IMR-90 (cell line): ENCODE data around the gene RALGPS1. TPM values are rescaled to one million over a fixed set of nuclear protein-coding genes. Genes with fewer than 3 reads are reported as not detected.

Experiments
- ATAC-seq: fragments of 200-7000 bp; cut with Tn5 transposase; 2 replicates; pipeline ENCODE4 v1.9.1; 2020; ENCODE audit warnings: low read depth, mild to moderate bottlenecking, moderate library complexity
- BruUV-seq: library from RNA; stranded (reverse); fragments of 400-500 nt; replicated peaks from 2 replicates; lab custom pipeline; 2021; lab: Mats Ljungman, UMichigan
- CTCF ChIA-PET: fragments of 300-600 bp; formaldehyde crosslinking; extraction: SDS; loops from one replicate; lab custom pipeline; 2021; ENCODE audit warnings: antibody characterized with exemption; lab: Yijun Ruan, JAX
- POLR2A ChIA-PET: fragments of 300-600 bp; sonication (Branson Sonifier 250); formaldehyde crosslinking; loops from one replicate; lab custom pipeline; 2022; ENCODE audit warnings: antibody characterized with exemption; ENCODE audit not compliant: unreplicated experiment; lab: Charles Lee
- DNase-seq: peaks from one replicate; pipeline ENCODE4 v3.0.0; 2013
- H2AFZ ChIP-seq: replicated peaks from 2 replicates; pipeline ENCODE3; 2013; ENCODE audit warnings: low read length, mild to moderate bottlenecking; ENCODE audit not compliant: poor library complexity
- H2AK5ac ChIP-seq: 2 replicates; pipeline ENCODE4 v1.6.1; 2013; ENCODE audit warnings: low read depth, low read length, inconsistent platforms
- H2AK9ac ChIP-seq: replicated peaks from 2 replicates; pipeline ENCODE3; 2013; ENCODE audit warnings: mild to moderate bottlenecking, low read depth, low read length, moderate library complexity; ENCODE audit not compliant: poor library complexity
- H2BK120ac ChIP-seq: 2 replicates; pipeline ENCODE4 v1.6.1; 2013; ENCODE audit warnings: low read depth, low read length, inconsistent platforms
- H2BK15ac ChIP-seq: 3 replicates; pipeline ENCODE4 v1.6.1; 2013; ENCODE audit warnings: low read depth, low read length, inconsistent platforms
- H2BK20ac ChIP-seq: 2 replicates; pipeline ENCODE4 v1.6.1; 2013; ENCODE audit warnings: low read depth, mild to moderate bottlenecking, inconsistent platforms, low read length, moderate library complexity
- H2BK5ac ChIP-seq: 2 replicates; pipeline ENCODE4 v1.6.1; 2013; ENCODE audit warnings: mild to moderate bottlenecking, low read depth, low read length, inconsistent platforms; ENCODE audit not compliant: poor library complexity, severe bottlenecking
- H3K14ac ChIP-seq: replicated peaks from 2 replicates; pipeline ENCODE4 v1.6.1; 2013; ENCODE audit warnings: low read depth, low read length, inconsistent platforms
- H3K18ac ChIP-seq: 2 replicates; pipeline ENCODE4 v1.6.1; 2013; ENCODE audit warnings: low read depth, low read length, control low read depth
- H3K23ac ChIP-seq: 2 replicates; pipeline ENCODE4 v1.6.1; 2013; ENCODE audit warnings: low read depth, low read length, inconsistent platforms
- H3K27ac ChIP-seq: 2 replicates; pipeline ENCODE4 v1.5.1; 2013; ENCODE audit warnings: mild to moderate bottlenecking, control low read depth, low read length; ENCODE audit not compliant: insufficient read depth
- H3K27me3 ChIP-seq: 2 replicates; pipeline ENCODE4 v1.6.1; 2013; ENCODE audit warnings: low read length; ENCODE audit not compliant: control insufficient read depth, insufficient read depth
- H3K36me3 ChIP-seq: 2 replicates; pipeline ENCODE4 v1.6.1; 2013; ENCODE audit warnings: low read length, mixed read lengths; ENCODE audit not compliant: control insufficient read depth, insufficient read depth
- H3K4ac ChIP-seq: 2 replicates; pipeline ENCODE4 v1.6.1; 2013; ENCODE audit warnings: low read depth, low read length, inconsistent platforms
- H3K4me1 ChIP-seq: 2 replicates; pipeline ENCODE4 v1.6.1; 2013; ENCODE audit warnings: low read length, mixed read lengths; ENCODE audit not compliant: control insufficient read depth, insufficient read depth
- H3K4me2 ChIP-seq: 2 replicates; pipeline ENCODE4 v1.6.1; 2013; ENCODE audit warnings: low read depth, mild to moderate bottlenecking, control low read depth, low read length, moderate library complexity
- H3K4me3 ChIP-seq: 2 replicates; pipeline ENCODE4 v1.5.1; 2013; ENCODE audit warnings: low read depth, mild to moderate bottlenecking, control low read depth, low read length, moderate library complexity; ENCODE audit not compliant: insufficient read depth
- H3K56ac ChIP-seq: 2 replicates; pipeline ENCODE4 v1.6.1; 2013; ENCODE audit warnings: low read length, inconsistent platforms; ENCODE audit not compliant: insufficient read depth; ENCODE audit errors: extremely low read depth
- H3K79me1 ChIP-seq, 2 experiments: 2 replicates each; pipeline ENCODE4 v1.6.1; 2013; ENCODE audit warnings: low read length in 2 of 2, inconsistent platforms in 1 of 2, low read depth in 1 of 2
- H3K9ac ChIP-seq: 2 replicates; pipeline ENCODE4 v1.6.1; 2013; ENCODE audit warnings: low read depth, low read length, control low read depth
- H3K9me1 ChIP-seq: 2 replicates; pipeline ENCODE4 v1.6.1; 2013; ENCODE audit warnings: low read length, inconsistent platforms; ENCODE audit not compliant: insufficient read depth
- H3K9me3 ChIP-seq: 2 replicates; pipeline ENCODE4 v1.6.1; 2013; ENCODE audit warnings: low read length; ENCODE audit not compliant: control insufficient read depth, insufficient read depth
- H4K20me1 ChIP-seq: 2 replicates; pipeline ENCODE4 v1.6.1; 2013; ENCODE audit warnings: low read length, inconsistent platforms; ENCODE audit not compliant: insufficient read depth
- H4K5ac ChIP-seq: 2 replicates; pipeline ENCODE4 v1.6.1; 2013; ENCODE audit warnings: mild to moderate bottlenecking, low read depth, low read length, control low read depth
- H4K8ac ChIP-seq, 2 experiments: 2 replicates each; pipeline ENCODE4 v1.6.1; 2013; ENCODE audit warnings: low read depth in 2 of 2, low read length in 2 of 2, control low read depth in 1 of 2, inconsistent platforms in 1 of 2
- H4K91ac ChIP-seq: 2 replicates; pipeline ENCODE4 v1.6.1; 2013; ENCODE audit warnings: low read depth, low read length, inconsistent platforms; ENCODE audit not compliant: insufficient read depth
- BHLHE40 ChIP-seq: fragments of 150-350 bp; IDR thresholded peaks from 2 replicates; pipeline ENCODE4 v1.6.1; 2016; ENCODE audit warnings: mild to moderate bottlenecking, low read depth, low read length
- CEBPB ChIP-seq: IDR thresholded peaks from 2 replicates; pipeline ENCODE4 v1.6.1; 2012; ENCODE audit warnings: low read depth, low read length, improper control_type of control experiment
- CHD1 ChIP-seq: IDR thresholded peaks from 2 replicates; pipeline ENCODE4 v1.6.1; 2012; ENCODE audit warnings: low read depth, low read length, improper control_type of control experiment
- FOS ChIP-seq: fragments of 150-350 bp; IDR thresholded peaks from 2 replicates; pipeline ENCODE4 v1.6.1; 2016; ENCODE audit warnings: low read depth, low read length
- MAFK ChIP-seq: IDR thresholded peaks from 2 replicates; pipeline ENCODE4 v1.6.1; 2012; ENCODE audit warnings: low read depth, low read length, improper control_type of control experiment
- MAZ ChIP-seq: IDR thresholded peaks from 2 replicates; pipeline ENCODE4 v1.6.1; 2012; ENCODE audit warnings: low read depth, mild to moderate bottlenecking, low read length, improper control_type of control experiment, moderate library complexity, borderline replicate concordance
- MXI1 ChIP-seq: IDR thresholded peaks from 2 replicates; pipeline ENCODE4 v1.6.1; 2012; ENCODE audit warnings: low read depth, mild to moderate bottlenecking, low read length, moderate library complexity, borderline replicate concordance
- NFE2L2 ChIP-seq: fragments of 150-350 bp; IDR thresholded peaks from 2 replicates; pipeline ENCODE4 v1.6.1; 2016; ENCODE audit warnings: low read depth, mild to moderate bottlenecking, low read length
- POLR2A ChIP-seq: IDR thresholded peaks from 2 replicates; pipeline ENCODE4 v1.6.1; 2012; ENCODE audit warnings: mild to moderate bottlenecking, low read depth, low read length
- RAD21 ChIP-seq: IDR thresholded peaks from 2 replicates; pipeline ENCODE4 v1.6.1; 2012; ENCODE audit warnings: low read length, improper control_type of control experiment
- RCOR1 ChIP-seq: IDR thresholded peaks from 2 replicates; pipeline ENCODE4 v1.6.1; 2012; ENCODE audit warnings: mild to moderate bottlenecking, low read length, improper control_type of control experiment; ENCODE audit not compliant: insufficient replicate concordance
- RFX5 ChIP-seq: IDR thresholded peaks from 2 replicates; pipeline ENCODE4 v1.8.0; 2012; ENCODE audit warnings: low read depth, mild to moderate bottlenecking, low read length, moderate library complexity
- SMC3 ChIP-seq: fragments of 150-350 bp; IDR thresholded peaks from 2 replicates; pipeline ENCODE4 v1.6.1; 2016; ENCODE audit warnings: low read depth, mild to moderate bottlenecking, antibody characterized with exemption, low read length, moderate library complexity
- WGBS, 2 experiments: methylation state at CpG; one replicate each; pipeline versions ENCODE4 v1.1.5 to v1.1.7; 2013; ENCODE audit warnings: missing lambda C conversion rate in 2 of 2; ENCODE audit not compliant: insufficient read length in 1 of 2; ENCODE audit errors: extremely low coverage in 2 of 2; 5-methylcytosine and 5-hydroxymethylcytosine counted together
- dilution Hi-C: fragments of 300-500 bp; cut with HindIII; formaldehyde crosslinking; loops from one replicate; pipeline ENCODE4 v1.14.3; 2018; ENCODE audit warnings: low sequenced_read_pairs; ENCODE audit not compliant: unreplicated experiment
- in situ Hi-C: fragments of 300-500 bp; cut with MboI; formaldehyde crosslinking; loops from 3 replicates; pipeline ENCODE4 v1.14.3; 2019; ENCODE audit warnings: low sequenced_read_pairs, inconsistent platforms, mixed read lengths
- intact Hi-C: fragments of 100-400 bp; cut with micrococcal nuclease; formaldehyde crosslinking; loops from 2 replicates; pipeline ENCODE4 v1.10.0; 2022
- polyA plus RNA-seq, 3 experiments: library from polyadenylated mRNA; depleted of rRNA; stranded (reverse); fragments of >200 nt; gene quantifications; 2 replicates each; pipeline ENCODE4 v1.2.3, GENCODE V29; 2012; ENCODE audit warnings: low replicate concordance in 1 of 3
- total RNA-seq: library from RNA; depleted of rRNA; stranded (reverse); fragments of >200 nt; gene quantifications from 2 replicates; pipeline ENCODE4 v1.2.3, GENCODE V29; 2012
- TF ChIP-seq, protein P1 (sequence below): conservative IDR thresholded peaks from 2 replicates; pipeline ENCODE4 v1.5.1; 2012; ENCODE audit warnings: mild to moderate bottlenecking, low read depth, low read length, improper control_type of control experiment
- TF ChIP-seq, protein P2 (sequence below): fragments of 150-350 bp; IDR thresholded peaks from 2 replicates; pipeline ENCODE4 v1.6.1; 2016; ENCODE audit warnings: low read depth, mild to moderate bottlenecking, low read length, moderate library complexity, borderline replicate concordance
- TF ChIP-seq, protein P3 (sequence below): fragments of 150-350 bp; IDR thresholded peaks from 2 replicates; pipeline ENCODE4 v1.6.1; 2017; ENCODE audit warnings: mild to moderate bottlenecking, antibody characterized with exemption, low read length, low read depth

The RALGPS1 gene
- total and polyA plus RNA-seq, 2 of the 4 experiments (the other 2 are of a cell fraction) = 0.90 to 2.8 TPM

DNA sequence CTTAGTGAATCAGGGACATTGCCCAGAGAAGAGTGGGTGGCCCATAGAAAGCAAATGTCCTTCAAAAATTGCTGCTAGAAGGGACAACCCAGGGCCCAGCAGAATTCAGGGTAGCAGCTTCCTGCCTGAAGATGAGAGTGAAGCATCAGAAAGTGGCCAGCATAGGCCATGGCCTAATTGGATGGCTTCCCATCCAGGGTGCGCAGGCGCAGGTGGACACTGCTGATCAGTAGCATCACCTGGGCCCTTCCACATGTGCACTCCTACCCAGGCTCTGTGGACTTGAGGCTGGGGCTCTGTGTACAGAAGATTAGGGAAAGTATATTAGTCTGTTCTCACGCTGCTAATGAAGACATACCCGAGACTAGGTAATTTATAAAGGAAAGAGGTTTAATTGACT is 291.4 kb downstream of the RALGPS1 start:
- H4K20me1 ChIP-seq = no peaks in the 10 kb centered on the region
- no peak overlapping the region for H3K56ac ChIP-seq
- H2BK120ac ChIP-seq = no peak overlapping the region
- H2AFZ ChIP-seq = no peak overlapping the region
- H3K79me1 ChIP-seq = no peaks in the 10 kb centered on the region
- DNase-seq (no peak), ATAC-seq (no peak)
- no peak overlapping the region for H3K4me3 ChIP-seq
- H4K91ac ChIP-seq = no peak overlapping the region
- H2BK20ac ChIP-seq = no peak overlapping the region; the same call in 1 of the 2 replicates
- intact Hi-C loops = loop anchor here (2.0 to 10.0 kb wide), 2 partner anchors 143 to 719 kb away; no protein-coding TSS in a partner anchor
- peaks cover 4% of the 10 kb centered on the region; the same call in 1 of the 2 replicates for H3K9me1 ChIP-seq
- H3K9ac ChIP-seq = no peak overlapping the region
- no peak overlapping the region for H2AK9ac ChIP-seq
- H3K4ac ChIP-seq = no peak overlapping the region
- no peak for TF ChIP-seq MXI1
- TF ChIP-seq RFX5 = no peak
- TF ChIP-seq POLR2A = no peak
- no peak for TF ChIP-seq BHLHE40
- no peak for TF ChIP-seq RAD21
- no peak for TF ChIP-seq MAZ
- TF ChIP-seq, protein P1, sequence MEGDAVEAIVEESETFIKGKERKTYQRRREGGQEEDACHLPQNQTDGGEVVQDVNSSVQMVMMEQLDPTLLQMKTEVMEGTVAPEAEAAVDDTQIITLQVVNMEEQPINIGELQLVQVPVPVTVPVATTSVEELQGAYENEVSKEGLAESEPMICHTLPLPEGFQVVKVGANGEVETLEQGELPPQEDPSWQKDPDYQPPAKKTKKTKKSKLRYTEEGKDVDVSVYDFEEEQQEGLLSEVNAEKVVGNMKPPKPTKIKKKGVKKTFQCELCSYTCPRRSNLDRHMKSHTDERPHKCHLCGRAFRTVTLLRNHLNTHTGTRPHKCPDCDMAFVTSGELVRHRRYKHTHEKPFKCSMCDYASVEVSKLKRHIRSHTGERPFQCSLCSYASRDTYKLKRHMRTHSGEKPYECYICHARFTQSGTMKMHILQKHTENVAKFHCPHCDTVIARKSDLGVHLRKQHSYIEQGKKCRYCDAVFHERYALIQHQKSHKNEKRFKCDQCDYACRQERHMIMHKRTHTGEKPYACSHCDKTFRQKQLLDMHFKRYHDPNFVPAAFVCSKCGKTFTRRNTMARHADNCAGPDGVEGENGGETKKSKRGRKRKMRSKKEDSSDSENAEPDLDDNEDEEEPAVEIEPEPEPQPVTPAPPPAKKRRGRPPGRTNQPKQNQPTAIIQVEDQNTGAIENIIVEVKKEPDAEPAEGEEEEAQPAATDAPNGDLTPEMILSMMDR = no peak
- no peak for TF ChIP-seq CHD1
- TF ChIP-seq RCOR1 = no peak
- TF ChIP-seq FOS = no peak
- TF ChIP-seq, protein P2, sequence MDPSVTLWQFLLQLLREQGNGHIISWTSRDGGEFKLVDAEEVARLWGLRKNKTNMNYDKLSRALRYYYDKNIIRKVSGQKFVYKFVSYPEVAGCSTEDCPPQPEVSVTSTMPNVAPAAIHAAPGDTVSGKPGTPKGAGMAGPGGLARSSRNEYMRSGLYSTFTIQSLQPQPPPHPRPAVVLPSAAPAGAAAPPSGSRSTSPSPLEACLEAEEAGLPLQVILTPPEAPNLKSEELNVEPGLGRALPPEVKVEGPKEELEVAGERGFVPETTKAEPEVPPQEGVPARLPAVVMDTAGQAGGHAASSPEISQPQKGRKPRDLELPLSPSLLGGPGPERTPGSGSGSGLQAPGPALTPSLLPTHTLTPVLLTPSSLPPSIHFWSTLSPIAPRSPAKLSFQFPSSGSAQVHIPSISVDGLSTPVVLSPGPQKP = no peak
- no peak for TF ChIP-seq CEBPB
- TF ChIP-seq NFE2L2 = no peak
- TF ChIP-seq SMC3 = no peak
- TF ChIP-seq, protein P3, sequence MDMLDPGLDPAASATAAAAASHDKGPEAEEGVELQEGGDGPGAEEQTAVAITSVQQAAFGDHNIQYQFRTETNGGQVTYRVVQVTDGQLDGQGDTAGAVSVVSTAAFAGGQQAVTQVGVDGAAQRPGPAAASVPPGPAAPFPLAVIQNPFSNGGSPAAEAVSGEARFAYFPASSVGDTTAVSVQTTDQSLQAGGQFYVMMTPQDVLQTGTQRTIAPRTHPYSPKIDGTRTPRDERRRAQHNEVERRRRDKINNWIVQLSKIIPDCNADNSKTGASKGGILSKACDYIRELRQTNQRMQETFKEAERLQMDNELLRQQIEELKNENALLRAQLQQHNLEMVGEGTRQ = no peak
- no peak for TF ChIP-seq MAFK
- CTCF ChIA-PET = interaction anchor here (1.1 to 1.2 kb wide), 2 partner anchors 142 to 265 kb away, joined by 3 to 6 read pairs; no protein-coding TSS in a partner anchor
- in situ Hi-C loops = no loop called here
- H3K18ac ChIP-seq = no peak overlapping the region
- H3K27ac ChIP-seq = no peak overlapping the region
- no peak overlapping the region for H3K14ac ChIP-seq
- dilution Hi-C loops = no loop called here
- H4K8ac ChIP-seq = no peak overlapping the region
- no CpG with 5 or more reads among the region's 4 CpGs for WGBS, 2 experiments
- no peak overlapping the region for H3K4me2 ChIP-seq
- H3K9me3 ChIP-seq = no peaks in the 10 kb centered on the region
- no peak overlapping the region for H3K23ac ChIP-seq
- POLR2A ChIA-PET = no interaction called here
- no peak overlapping the region for H2AK5ac ChIP-seq
- no peak overlapping the region for H4K5ac ChIP-seq
- BruUV-seq = no TSS peak
- peaks cover 2% of the 10 kb centered on the region; the same call in 1 of the 2 replicates for H3K4me1 ChIP-seq
- H3K27me3 ChIP-seq = peaks cover 9% of the 10 kb centered on the region; the same call in 1 of the 2 replicates
- H2BK15ac ChIP-seq = no peak overlapping the region
- no peaks in the 10 kb centered on the region for H3K36me3 ChIP-seq
- no peak overlapping the region for H2BK5ac ChIP-seq
